Stimulated activated effector memory CD8-positive, alpha-beta T cell treated with anti-CD3 and anti-CD28 coated beads, Interleukin-12 subunit alpha, Interleukin-12 subunit beta, amount 100 ng/mL, for 72 hours (primary cell): ENCODE data around the gene SRC.

Experiments
- ATAC-seq: fragments of 150-1000 bp; cut with Tn5 transposase; 2 replicates; pipeline ENCODE4 v1.10.0; 2021
- DNase-seq, 2 donors: peaks; one replicate each; pipeline ENCODE4 v3.0.0; 2021 to 2022; ENCODE audit warnings: low spot score in 2 of 2
- H3K27ac Mint-ChIP-seq: one replicate; pipeline ENCODE4 v1.8.0; 2022; ENCODE audit warnings: mild to moderate bottlenecking, mixed read lengths
- H3K36me3 Mint-ChIP-seq: one replicate; pipeline ENCODE4 v1.8.0; 2022; ENCODE audit warnings: mild to moderate bottlenecking, mixed read lengths
- H3K4me1 Mint-ChIP-seq: one replicate; pipeline ENCODE4 v1.8.0; 2022; ENCODE audit warnings: mixed read lengths
- H3K4me3 Mint-ChIP-seq: one replicate; pipeline ENCODE4 v1.8.0; 2022; ENCODE audit warnings: mild to moderate bottlenecking, mixed read lengths
- H3K9me3 Mint-ChIP-seq: one replicate; pipeline ENCODE4 v1.8.0; 2022; ENCODE audit warnings: mixed read lengths

The SRC gene

GRCh38 chr20:37385176-37385575, 39.2 kb downstream of the SRC start:
- ATAC-seq (no peak), DNase-seq (no peak)
- Mint-ChIP-seq H3K36me3 (peaks cover 5% of the 10 kb centered on the region), H3K27ac (peak overlapping the region; percentile 88), H3K4me3 (peak overlapping the region; percentile 74), H3K9me3 (no peaks in the 10 kb centered on the region), H3K4me1 (peaks cover 19% of the 10 kb centered on the region)

- ATAC-seq = no peak
- Mint-ChIP-seq H3K9me3 (no peaks in the 10 kb centered on the region), H3K27ac (no peak overlapping the region), H3K4me3 (no peak overlapping the region), H3K36me3 (peaks cover 5% of the 10 kb centered on the region), H3K4me1 (peaks cover 19% of the 10 kb centered on the region)
- no peak for DNase-seq
Observed at GRCh38 chr20:37385659-37386504, 39.9 kb downstream of the SRC start.

- no peak for ATAC-seq
- no peak overlapping the region for H3K4me3 Mint-ChIP-seq
- DNase-seq = no peak
- H3K36me3 Mint-ChIP-seq = peaks cover 5% of the 10 kb centered on the region
- H3K9me3 Mint-ChIP-seq = no peaks in the 10 kb centered on the region
- peaks cover 19% of the 10 kb centered on the region for H3K4me1 Mint-ChIP-seq
- H3K27ac Mint-ChIP-seq = peak overlapping the region; percentile 26
Observed at GRCh38 chr20:37386505-37387251, 40.7 kb downstream of the SRC start.

- ATAC-seq = no peak
- Mint-ChIP-seq H3K4me3 (no peak overlapping the region), H3K36me3 (peaks cover 5% of the 10 kb centered on the region), H3K9me3 (no peaks in the 10 kb centered on the region), H3K4me1 (peaks cover 14% of the 10 kb centered on the region), H3K27ac (no peak overlapping the region)
- no peak for DNase-seq
Observed at GRCh38 chr20:37387519-37388269, 41.8 kb downstream of the SRC start.

GRCh38 chr20:37388831-37389230, 42.9 kb downstream of the SRC start:
- ATAC-seq = no peak
- Mint-ChIP-seq H3K4me1 (peaks cover 8% of the 10 kb centered on the region), H3K27ac (no peak overlapping the region), H3K4me3 (no peak overlapping the region), H3K9me3 (no peaks in the 10 kb centered on the region), H3K36me3 (peaks cover 5% of the 10 kb centered on the region)
- no peak for DNase-seq

GRCh38 chr20:37389241-37389747, 43.4 kb downstream of the SRC start:
- H3K36me3 Mint-ChIP-seq = peaks cover 5% of the 10 kb centered on the region
- H3K9me3 Mint-ChIP-seq = no peaks in the 10 kb centered on the region
- no peak overlapping the region for H3K4me3 Mint-ChIP-seq
- peaks cover 8% of the 10 kb centered on the region for H3K4me1 Mint-ChIP-seq
- no peak for DNase-seq
- H3K27ac Mint-ChIP-seq = no peak overlapping the region
- no peak for ATAC-seq

- H3K36me3 Mint-ChIP-seq = peaks cover 3% of the 10 kb centered on the region
- H3K4me1 Mint-ChIP-seq = peaks cover 5% of the 10 kb centered on the region
- no peak for DNase-seq
- H3K9me3 Mint-ChIP-seq = no peaks in the 10 kb centered on the region
- no peak overlapping the region for H3K27ac Mint-ChIP-seq
- H3K4me3 Mint-ChIP-seq = no peak overlapping the region
- no peak for ATAC-seq
Observed at GRCh38 chr20:37389844-37390275, 43.9 kb downstream of the SRC start.

- ATAC-seq = no peak
- H3K9me3 Mint-ChIP-seq = no peaks in the 10 kb centered on the region
- no peaks in the 10 kb centered on the region for H3K36me3 Mint-ChIP-seq
- no peak overlapping the region for H3K27ac Mint-ChIP-seq
- no peak overlapping the region for H3K4me3 Mint-ChIP-seq
- H3K4me1 Mint-ChIP-seq = no peaks in the 10 kb centered on the region
- no peak for DNase-seq
Observed at GRCh38 chr20:37390503-37390890, 44.6 kb downstream of the SRC start.

GRCh38 chr20:37390891-37391525, 45.1 kb downstream of the SRC start:
- ATAC-seq (no peak), DNase-seq (no peak)
- H3K4me1 Mint-ChIP-seq = no peaks in the 10 kb centered on the region
- H3K27ac Mint-ChIP-seq = no peak overlapping the region
- H3K4me3 Mint-ChIP-seq = no peak overlapping the region
- no peaks in the 10 kb centered on the region for H3K9me3 Mint-ChIP-seq
- no peaks in the 10 kb centered on the region for H3K36me3 Mint-ChIP-seq

GRCh38 chr20:37392441-37393195, 46.7 kb downstream of the SRC start:
- DNase-seq = no peak
- Mint-ChIP-seq H3K4me3 (no peak overlapping the region), H3K27ac (no peak overlapping the region), H3K9me3 (no peaks in the 10 kb centered on the region), H3K4me1 (no peaks in the 10 kb centered on the region), H3K36me3 (no peaks in the 10 kb centered on the region)
- peak; percentile 31 for ATAC-seq

GRCh38 chr20:37393196-37393862, 47.4 kb downstream of the SRC start:
- no peak for DNase-seq
- peaks cover 6% of the 10 kb centered on the region for H3K36me3 Mint-ChIP-seq
- ATAC-seq = no peak
- no peak overlapping the region for H3K4me3 Mint-ChIP-seq
- no peaks in the 10 kb centered on the region for H3K9me3 Mint-ChIP-seq
- no peak overlapping the region for H3K27ac Mint-ChIP-seq
- H3K4me1 Mint-ChIP-seq = no peaks in the 10 kb centered on the region

GRCh38 chr20:37393863-37394542, 48.1 kb downstream of the SRC start:
- DNase-seq (no peak), ATAC-seq (no peak)
- H3K27ac Mint-ChIP-seq = no peak overlapping the region
- H3K4me1 Mint-ChIP-seq = no peaks in the 10 kb centered on the region
- H3K9me3 Mint-ChIP-seq = no peaks in the 10 kb centered on the region
- peaks cover 6% of the 10 kb centered on the region for H3K36me3 Mint-ChIP-seq
- no peak overlapping the region for H3K4me3 Mint-ChIP-seq

- Mint-ChIP-seq H3K9me3 (no peaks in the 10 kb centered on the region), H3K4me3 (no peak overlapping the region), H3K36me3 (peaks cover 6% of the 10 kb centered on the region), H3K4me1 (no peaks in the 10 kb centered on the region), H3K27ac (peak overlapping the region; percentile 17)
- no peak for ATAC-seq
- DNase-seq = no peak
Observed at GRCh38 chr20:37394543-37395409, 48.8 kb downstream of the SRC start.
